WERI-Rb-1 (cell line): ENCODE data around the gene SCNM1.

Experiments used
- DNase-seq: peaks from one replicate; pipeline ENCODE4 v3.0.0-alpha.2; 2020
- H3K27ac ChIP-seq: fragments of 250-450 bp; sonication (Bioruptor Pico); 2 replicates; pipeline ENCODE4 v1.5.1; 2020; ENCODE audit warnings: mild to moderate bottlenecking, moderate library complexity
- H3K27me3 ChIP-seq: fragments of 250-450 bp; sonication (Bioruptor Pico); 2 replicates; pipeline ENCODE4 v1.5.1; 2021; ENCODE audit warnings: mild to moderate bottlenecking, low read depth, moderate library complexity; ENCODE audit not compliant: insufficient read depth, severe bottlenecking
- H3K36me3 ChIP-seq: fragments of 250-450 bp; sonication (Bioruptor Pico); 2 replicates; pipeline ENCODE4 v1.5.1; 2020; ENCODE audit warnings: mild to moderate bottlenecking, moderate library complexity
- H3K4me3 ChIP-seq: 2 replicates; pipeline ENCODE4 v1.5.1; 2011; ENCODE audit warnings: low read depth, mild to moderate bottlenecking, control low read depth, low read length
- H3K9me3 ChIP-seq: fragments of 250-450 bp; sonication (Bioruptor Pico); 2 replicates; pipeline ENCODE4 v1.5.1; 2021; ENCODE audit warnings: mild to moderate bottlenecking, moderate library complexity; ENCODE audit not compliant: severe bottlenecking
- CTCF ChIP-seq: IDR thresholded peaks from 2 replicates; pipeline ENCODE4 v1.5.1; 2011; ENCODE audit warnings: low read depth, mild to moderate bottlenecking, control low read depth, inconsistent platforms, low read length

SCNM1 gene

GRCh38 chr1:151156515-151156819, 9.5 kb upstream of the SCNM1 start, which contains the start of gene TNFAIP8L2:
TSS of gene TNFAIP8L2 (plus strand) at chr1:151156649. CDS start at chr1:151158698, 2,049 bp downstream.
- Histone ChIP-seq H3K4me3 (no peak within 1 kb of the TSS), H3K27ac (peak within 1 kb of the TSS; percentile 15), H3K36me3 (peaks cover 42% of the 10 kb centered on the region), H3K27me3 (no peaks in the 10 kb centered on the region), H3K9me3 (no peaks in the 10 kb centered on the region)
- no peak for TF ChIP-seq CTCF
- peak; percentile 71 for DNase-seq

GRCh38 chr1:151157067-151157531, 8.8 kb upstream of the SCNM1 start:
- no peak for DNase-seq
- H3K9me3 ChIP-seq = no peaks in the 10 kb centered on the region
- no peaks in the 10 kb centered on the region for H3K27me3 ChIP-seq
- H3K36me3 ChIP-seq = peaks cover 49% of the 10 kb centered on the region
- H3K4me3 ChIP-seq = no peak overlapping the region
- no peak for TF ChIP-seq CTCF
- H3K27ac ChIP-seq = no peak overlapping the region

GRCh38 chr1:151158326-151158725, 7.6 kb upstream of the SCNM1 start:
- Histone ChIP-seq H3K36me3 (peaks cover 49% of the 10 kb centered on the region), H3K9me3 (no peaks in the 10 kb centered on the region), H3K27me3 (no peaks in the 10 kb centered on the region), H3K4me3 (no peak overlapping the region), H3K27ac (no peak overlapping the region)
- DNase-seq = no peak
- TF ChIP-seq CTCF = no peak

- no peak for DNase-seq
- H3K9me3 ChIP-seq = no peaks in the 10 kb centered on the region
Observed at GRCh38 chr1:151158751-151159251, 7.1 kb upstream of the SCNM1 start.

GRCh38 chr1:151159373-151159772, 6.6 kb upstream of the SCNM1 start:
- no peaks in the 10 kb centered on the region for H3K9me3 ChIP-seq
- no peaks in the 10 kb centered on the region for H3K27me3 ChIP-seq
- H3K36me3 ChIP-seq = peaks cover 49% of the 10 kb centered on the region
- DNase-seq = no peak
- no peak for TF ChIP-seq CTCF
- no peak overlapping the region for H3K27ac ChIP-seq
- no peak overlapping the region for H3K4me3 ChIP-seq

More at GRCh38 chr1:151158751-151159251, 7.1 kb upstream of the SCNM1 start:
- 0 out of 2 replicates have a peak, but pooled peaks have one; percentile 5 for TF ChIP-seq CTCF
- no peak overlapping the region for H3K27ac ChIP-seq
- peaks cover 49% of the 10 kb centered on the region for H3K36me3 ChIP-seq
- H3K27me3 ChIP-seq = no peaks in the 10 kb centered on the region
- no peak overlapping the region for H3K4me3 ChIP-seq

- peaks cover 46% of the 10 kb centered on the region for H3K36me3 ChIP-seq
- DNase-seq = no peak
- peak overlapping the region; percentile 84 for H3K4me3 ChIP-seq
- H3K9me3 ChIP-seq = no peaks in the 10 kb centered on the region
- 0 out of 2 replicates have a peak, but pooled peaks have one; percentile 3 for TF ChIP-seq CTCF
- peak overlapping the region; percentile 86 for H3K27ac ChIP-seq
- H3K27me3 ChIP-seq = no peaks in the 10 kb centered on the region
Observed at GRCh38 chr1:151164732-151165280, 1.1 kb upstream of the SCNM1 start.
